HG03045 (cell line): ENCODE measurements around the gene CDKAL1.

Experiments used
- ATAC-seq: cut with Tn5 transposase; IDR thresholded peaks from one replicate; pipeline ENCODE4 v1.9.1; 2021; ENCODE audit warnings: mild to moderate bottlenecking, moderate library complexity; ENCODE audit not compliant: unreplicated experiment

The CDKAL1 gene

GRCh38 chr6:20998748-20999448, 464.6 kb downstream of the CDKAL1 start:
- ATAC-seq: no peak

- no peak for ATAC-seq
These were observed 466.1 kb downstream of the CDKAL1 start for GRCh38 chr6:21000331-21000801.

DNA sequence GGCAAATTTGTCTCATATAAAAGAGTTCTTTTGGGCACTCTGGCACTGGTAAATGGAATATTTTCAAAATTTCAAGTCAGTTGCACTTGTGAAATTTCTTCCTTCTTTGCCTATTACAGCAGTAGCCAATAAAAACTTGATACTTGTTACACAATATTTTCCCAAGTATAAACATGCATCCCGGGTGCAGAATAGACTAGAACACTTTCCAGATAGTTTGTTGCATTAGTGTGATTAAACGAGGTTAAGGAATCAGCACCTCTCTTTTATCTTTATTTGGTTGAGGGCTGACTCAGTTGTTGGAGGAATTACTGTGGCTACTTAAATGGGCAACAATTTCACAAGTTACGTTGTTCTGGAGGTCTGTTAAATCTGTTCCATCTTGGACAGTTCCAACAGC, 467.5 kb downstream of the CDKAL1 start:
- ATAC-seq: no peak

DNA sequence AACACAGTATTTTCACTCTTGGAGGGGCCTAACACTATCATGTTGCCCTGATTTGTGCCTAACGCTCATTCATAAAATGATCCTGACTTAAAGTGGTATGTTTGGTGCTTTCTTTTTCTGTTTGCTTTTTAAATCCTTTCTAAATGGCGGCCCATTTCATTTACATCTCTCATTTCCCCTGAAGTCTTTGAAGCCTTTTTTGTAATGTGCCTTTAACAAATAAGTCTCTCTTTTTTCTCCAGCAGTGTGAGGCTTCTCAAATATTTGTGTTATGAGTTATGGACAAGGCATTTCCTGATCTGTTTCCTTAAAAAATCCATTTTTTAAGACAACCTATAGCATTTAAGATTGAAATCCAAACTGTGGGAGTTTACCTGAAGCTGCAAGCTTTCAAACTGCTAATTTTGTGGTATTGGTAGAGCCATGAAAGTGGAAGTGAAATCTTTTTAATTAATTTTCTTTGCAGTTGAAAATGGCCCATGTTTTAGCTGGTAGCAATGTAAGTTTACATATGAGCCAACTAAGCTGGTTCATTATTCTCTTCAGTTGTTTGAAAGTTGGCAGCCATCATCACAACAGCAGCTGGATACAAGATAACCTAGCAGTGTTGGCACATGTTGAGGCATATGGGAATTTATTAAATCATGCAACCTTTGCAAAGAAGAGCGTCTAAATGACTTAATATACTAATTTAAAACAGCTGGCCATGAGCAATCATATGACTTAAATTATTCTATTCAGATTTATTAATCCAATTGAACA, 469.7 kb downstream of the CDKAL1 start:
- peak; percentile 74 for ATAC-seq

- no peak for ATAC-seq
These were observed 471.7 kb downstream of the CDKAL1 start for GRCh38 chr6:21005816-21006570.

GRCh38 chr6:21019614-21020013, 485.4 kb downstream of the CDKAL1 start:
- ATAC-seq: no peak

DNA sequence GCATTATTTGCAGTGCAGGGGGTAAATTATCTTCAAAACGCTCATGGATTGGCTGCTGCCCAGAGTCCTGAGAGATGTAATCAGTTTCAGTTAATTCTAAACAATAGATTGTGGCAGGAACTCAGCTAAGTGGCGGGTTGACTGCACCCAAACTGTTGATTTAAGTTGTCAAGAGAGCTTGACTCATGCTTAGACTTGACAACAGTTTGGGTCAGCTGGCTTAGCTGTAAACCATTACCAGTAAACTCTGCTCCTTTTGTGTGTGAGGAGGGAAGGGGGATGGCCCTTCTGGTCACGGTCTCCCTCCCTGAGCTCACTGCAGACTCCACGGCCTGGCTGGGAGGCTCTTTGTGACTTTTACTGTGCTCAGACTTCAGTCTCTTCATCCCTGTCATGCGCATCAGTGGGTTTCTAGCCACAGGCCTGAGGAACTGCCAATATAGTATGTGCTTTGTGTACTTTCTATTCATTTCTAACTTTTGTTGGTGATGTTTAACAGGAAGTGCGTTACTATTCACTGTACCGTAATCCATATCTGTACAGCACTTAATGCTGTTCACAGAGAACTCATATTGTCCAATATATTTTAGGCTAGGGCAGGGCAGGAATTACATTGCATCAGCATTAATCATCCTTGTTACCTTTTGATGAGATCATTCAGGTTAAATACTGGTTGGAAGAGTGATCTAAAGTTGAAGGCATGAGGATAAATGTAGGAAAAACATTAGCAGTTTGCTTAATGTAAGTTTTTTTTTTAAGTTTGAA, 488.3 kb downstream of the CDKAL1 start:
- ATAC-seq: peak; percentile 93

DNA sequence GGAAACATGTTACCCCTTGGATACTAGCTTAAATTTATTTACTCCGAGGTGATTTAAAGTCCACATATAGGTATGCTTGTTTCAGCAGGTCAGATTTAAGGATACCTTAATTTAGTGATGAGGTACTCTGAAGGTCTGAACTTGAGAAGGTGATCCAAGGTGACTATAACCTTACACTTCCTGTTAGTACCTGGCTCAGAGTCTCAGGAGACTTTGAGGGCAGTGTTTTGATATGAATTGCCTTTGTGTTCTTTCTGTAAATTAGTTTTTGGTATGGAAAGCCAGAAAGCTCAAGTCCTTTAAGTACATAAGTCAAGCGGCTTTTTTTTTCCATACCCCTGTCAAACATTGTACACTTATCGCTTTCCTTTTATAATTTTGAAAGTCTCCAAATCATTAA, 489.0 kb downstream of the CDKAL1 start:
- ATAC-seq: no peak

DNA sequence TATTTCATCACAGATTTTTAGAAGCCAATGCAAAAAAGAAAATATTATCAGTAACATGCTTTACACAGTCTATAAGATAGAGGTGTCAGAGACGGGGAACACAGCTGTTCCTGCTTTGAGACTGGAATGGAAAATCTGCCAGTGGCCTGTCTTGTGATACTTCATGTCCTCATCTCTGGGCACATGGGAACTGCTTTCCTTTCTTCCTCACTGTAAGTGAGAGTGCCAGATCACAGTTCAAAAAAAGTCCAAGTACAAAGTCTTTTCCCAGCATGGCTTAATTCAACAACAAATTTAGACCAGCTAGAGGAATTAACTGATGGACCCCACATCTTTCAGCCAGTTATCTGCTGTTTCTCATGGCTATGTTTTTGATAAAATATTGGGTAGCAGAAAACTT, 490.4 kb downstream of the CDKAL1 start:
- ATAC-seq: no peak

- no peak for ATAC-seq
These were observed 492.5 kb downstream of the CDKAL1 start for GRCh38 chr6:21026576-21027273.

GRCh38 chr6:21027507-21027906, 493.2 kb downstream of the CDKAL1 start:
- ATAC-seq: no peak

DNA sequence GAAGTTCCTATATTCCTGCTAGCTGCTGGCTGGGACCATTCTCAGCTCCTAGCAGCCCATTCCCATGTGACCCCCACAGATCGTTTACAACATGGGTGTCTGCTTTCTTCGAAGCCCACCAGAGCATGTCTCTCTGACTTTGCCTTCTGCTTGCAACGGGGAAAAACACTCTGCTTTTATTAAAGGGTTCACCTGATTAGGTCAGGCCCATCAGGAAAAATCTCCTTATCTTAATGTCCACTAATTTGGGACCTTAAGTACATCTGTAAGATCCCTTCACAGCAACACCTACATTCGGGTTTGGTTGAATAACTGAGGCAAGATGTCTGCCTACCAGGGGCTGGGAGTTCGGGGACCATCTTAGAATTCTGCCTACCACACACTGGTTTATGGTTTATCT, 496.9 kb downstream of the CDKAL1 start:
- ATAC-seq: no peak

DNA sequence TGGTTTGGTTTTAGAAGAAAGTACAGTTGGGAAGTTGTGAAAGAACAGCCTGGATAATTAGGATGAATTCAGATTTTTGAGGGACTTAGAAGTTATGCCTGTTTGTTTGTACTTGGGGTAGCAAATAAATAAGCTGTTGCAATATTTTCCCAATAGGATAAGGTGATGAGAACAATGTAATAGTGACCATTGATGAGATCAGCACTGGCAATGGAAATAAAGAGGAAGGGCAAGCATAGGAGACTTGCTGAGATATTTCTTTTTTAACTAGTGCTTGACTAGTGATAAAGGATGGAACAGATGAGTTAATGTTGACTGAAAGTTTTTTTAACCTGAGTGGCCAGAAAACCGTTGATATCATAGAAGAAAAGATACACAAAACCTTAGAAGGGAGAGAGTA, 498.8 kb downstream of the CDKAL1 start:
- no peak for ATAC-seq

DNA sequence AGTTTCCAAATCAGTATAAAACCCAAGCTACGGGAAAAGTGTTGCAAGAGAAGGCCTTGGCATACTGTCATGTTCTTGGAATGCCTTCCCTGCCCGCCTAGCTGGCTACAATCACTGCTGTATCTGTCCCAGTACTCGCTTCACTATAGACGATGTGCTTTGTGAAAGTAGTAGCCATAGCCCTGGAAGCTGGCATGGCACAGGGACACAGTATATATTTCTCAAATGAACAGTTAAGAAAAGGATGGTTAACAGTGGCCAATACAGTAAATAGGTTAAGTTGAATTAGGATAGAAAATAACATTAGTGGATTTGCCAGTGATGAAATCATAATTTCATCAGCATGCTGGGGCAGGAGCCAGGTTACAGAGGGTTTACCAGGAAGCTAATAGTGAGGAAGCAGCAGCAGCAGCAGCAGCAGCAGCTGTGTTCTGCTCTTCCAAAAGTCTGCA, 499.3 kb downstream of the CDKAL1 start:
- ATAC-seq: no peak

GRCh38 chr6:21034345-21034744, 500.1 kb downstream of the CDKAL1 start:
- no peak for ATAC-seq

GRCh38 chr6:21037453-21037852, 503.2 kb downstream of the CDKAL1 start:
- ATAC-seq: no peak

DNA sequence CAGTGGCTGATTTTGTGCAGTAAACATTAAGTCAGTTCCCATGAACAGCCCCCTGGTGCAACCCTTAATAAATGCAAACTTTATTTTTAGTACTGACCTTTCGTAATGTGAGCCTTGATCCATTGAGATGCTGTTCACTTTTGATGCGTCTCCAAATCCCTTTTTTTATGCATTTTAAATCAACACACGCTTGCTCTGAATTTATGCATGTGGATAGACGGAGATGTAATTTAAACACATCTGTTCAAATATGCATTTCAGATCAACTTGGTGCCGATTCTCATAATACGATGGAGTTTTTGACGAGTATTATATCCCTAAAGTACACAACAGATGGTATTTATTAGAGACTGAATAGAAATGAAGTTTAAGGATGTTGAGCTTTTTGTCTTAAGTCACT, 505.7 kb downstream of the CDKAL1 start:
- ATAC-seq: no peak

DNA sequence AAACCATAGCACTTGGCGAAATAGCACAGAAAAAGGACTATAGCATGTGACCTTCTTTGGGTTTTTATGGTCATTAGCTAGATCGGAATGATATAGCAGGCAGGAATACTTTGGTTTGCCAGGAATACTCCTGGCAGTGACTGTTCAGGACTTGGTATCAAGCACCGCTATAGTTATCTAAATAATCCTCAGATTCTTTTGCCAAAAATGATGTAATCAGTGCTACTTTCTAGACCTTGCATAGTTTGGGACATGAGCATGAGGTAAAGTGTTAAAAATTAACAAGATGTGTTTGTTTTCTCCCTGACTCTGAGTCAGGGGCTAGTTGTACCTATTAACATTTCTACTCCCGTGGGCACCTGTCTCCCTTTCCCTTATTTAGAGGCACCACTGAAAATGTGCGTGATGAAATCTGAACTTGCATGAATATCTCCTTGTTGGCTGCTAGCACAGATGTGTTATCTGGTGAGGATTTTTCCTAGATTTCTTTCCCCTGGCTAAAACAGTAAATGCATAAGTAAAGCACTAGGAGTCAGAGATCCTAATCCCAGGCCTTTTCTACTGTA, 511.0 kb downstream of the CDKAL1 start:
- no peak for ATAC-seq

DNA sequence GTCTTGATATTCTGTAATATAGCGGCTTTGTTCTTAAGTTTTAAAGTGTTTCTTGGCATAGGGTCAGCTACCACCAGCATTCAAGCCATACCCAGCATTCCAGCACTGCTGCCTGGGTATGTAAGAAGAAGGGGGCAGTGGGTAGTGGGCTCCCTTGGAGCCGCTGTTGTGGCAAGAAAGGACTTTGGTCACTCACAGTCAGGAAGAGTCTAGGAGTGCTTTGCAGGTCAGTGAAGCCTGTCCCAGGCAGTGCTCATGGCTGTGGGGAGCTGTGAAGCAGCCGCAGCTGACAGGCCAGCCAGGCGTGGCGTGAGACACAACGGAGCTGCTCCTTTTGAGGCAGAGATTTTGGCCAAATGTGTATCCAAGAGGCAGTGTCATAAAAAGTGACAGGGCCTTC, 512.0 kb downstream of the CDKAL1 start:
- ATAC-seq: no peak

- no peak for ATAC-seq
These were observed 513.8 kb downstream of the CDKAL1 start for GRCh38 chr6:21048047-21048446.
